ENCODE results near the gene NAA11. TPM values are rescaled to one million over a fixed set of nuclear protein-coding genes. Genes with fewer than 3 reads are reported as not detected.

The NAA11 gene
- total RNA-seq, result not detected

DNA sequence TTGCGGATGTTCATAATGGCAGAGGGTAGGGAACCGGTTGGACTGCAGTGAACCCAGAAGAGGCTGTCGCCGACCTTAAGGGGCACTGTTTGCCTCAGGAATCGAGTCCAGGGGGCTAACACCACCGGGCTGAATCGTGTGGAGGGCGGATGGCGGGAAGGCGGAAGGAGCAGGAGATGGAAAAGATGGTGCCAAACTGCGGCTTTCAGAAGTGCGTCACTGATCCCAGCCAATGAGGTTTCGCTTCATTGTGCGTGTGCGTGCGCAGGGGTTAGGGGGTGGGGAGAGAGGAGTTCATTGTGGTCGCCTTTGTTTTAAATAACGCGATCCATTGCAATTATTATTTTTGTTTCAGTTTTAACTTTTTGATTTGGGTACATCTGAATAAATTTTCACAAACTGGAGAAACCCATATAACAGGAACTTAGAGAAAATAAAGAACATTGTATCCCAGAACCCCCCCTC lies at the start of gene NAA11:
TSS of gene NAA11 (minus strand) at position 198 of the 465 bp plus-strand sequence. CDS start at position 14, 184 bp downstream.
- H3K36me3 ChIP-seq, result no peaks in the 10 kb centered on the region
- no peak within 1 kb of the TSS for H3K4me3 ChIP-seq (replicated peaks in 1 of 3)
- no peaks in the 10 kb centered on the region for H3K9me3 ChIP-seq
- H3K27me3 ChIP-seq, result no peaks in the 10 kb centered on the region
- H3K4me1 ChIP-seq, result no peaks in the 10 kb centered on the region
- no peak for TF ChIP-seq POLR2A (IDR thresholded peaks at IDR 0.05)
- intact Hi-C loops (cut with DNase I), result no loop called here
- WGBS, 2 donors, result 90 to 91% methylated on average over 19 of the region's 19 CpGs
- no peak within 1 kb of the TSS for H3K27ac ChIP-seq
- DNase-seq, result no peak

DNA sequence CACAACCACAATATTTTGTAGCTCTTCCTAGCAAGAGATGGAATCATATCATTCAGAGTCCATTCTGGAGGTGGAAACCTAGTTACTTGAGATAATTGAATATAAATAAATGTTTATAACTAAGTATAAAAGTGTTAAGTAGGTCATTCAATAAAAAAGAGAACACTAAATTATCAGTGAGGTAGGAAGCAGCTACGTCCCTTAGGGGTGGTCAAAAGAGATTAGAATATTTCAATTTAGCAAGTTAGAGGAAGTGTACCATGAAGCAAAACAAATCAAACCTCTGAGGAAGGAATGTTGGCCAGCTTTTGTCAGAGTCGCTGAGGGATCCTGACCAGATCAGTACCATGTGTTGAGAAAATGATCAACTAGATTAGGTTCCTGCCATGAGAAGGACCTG lies 44.2 kb upstream of the NAA11 start:
- Histone ChIP-seq H3K4me3 (replicated peaks in 1 of 3) (no peak overlapping the region), H3K27me3 (no peaks in the 10 kb centered on the region), H3K9me3 (no peaks in the 10 kb centered on the region), H3K27ac (no peak overlapping the region), H3K4me1 (no peaks in the 10 kb centered on the region), H3K36me3 (no peaks in the 10 kb centered on the region)
- no peak for TF ChIP-seq POLR2A (IDR thresholded peaks at IDR 0.05)
- TF ChIP-seq, protein P1, sequence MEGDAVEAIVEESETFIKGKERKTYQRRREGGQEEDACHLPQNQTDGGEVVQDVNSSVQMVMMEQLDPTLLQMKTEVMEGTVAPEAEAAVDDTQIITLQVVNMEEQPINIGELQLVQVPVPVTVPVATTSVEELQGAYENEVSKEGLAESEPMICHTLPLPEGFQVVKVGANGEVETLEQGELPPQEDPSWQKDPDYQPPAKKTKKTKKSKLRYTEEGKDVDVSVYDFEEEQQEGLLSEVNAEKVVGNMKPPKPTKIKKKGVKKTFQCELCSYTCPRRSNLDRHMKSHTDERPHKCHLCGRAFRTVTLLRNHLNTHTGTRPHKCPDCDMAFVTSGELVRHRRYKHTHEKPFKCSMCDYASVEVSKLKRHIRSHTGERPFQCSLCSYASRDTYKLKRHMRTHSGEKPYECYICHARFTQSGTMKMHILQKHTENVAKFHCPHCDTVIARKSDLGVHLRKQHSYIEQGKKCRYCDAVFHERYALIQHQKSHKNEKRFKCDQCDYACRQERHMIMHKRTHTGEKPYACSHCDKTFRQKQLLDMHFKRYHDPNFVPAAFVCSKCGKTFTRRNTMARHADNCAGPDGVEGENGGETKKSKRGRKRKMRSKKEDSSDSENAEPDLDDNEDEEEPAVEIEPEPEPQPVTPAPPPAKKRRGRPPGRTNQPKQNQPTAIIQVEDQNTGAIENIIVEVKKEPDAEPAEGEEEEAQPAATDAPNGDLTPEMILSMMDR (IDR thresholded peaks at IDR 0.05), result no peak
- 70 to 76% methylated on average over 2 of the region's 2 CpGs for WGBS, 2 donors
- no peak for DNase-seq
- intact Hi-C loops (cut with DNase I), result no loop called here

GRCh38 chr4:79367096-79367495 lies 41.2 kb upstream of the NAA11 start:
- intact Hi-C loops (cut with DNase I), result no loop called here
- no peak overlapping the region for H3K4me3 ChIP-seq (replicated peaks in 1 of 3)
- no peaks in the 10 kb centered on the region for H3K36me3 ChIP-seq
- no peak overlapping the region for H3K27ac ChIP-seq
- 92 to 94% methylated on average over 2 of the region's 2 CpGs for WGBS, 2 donors
- TF ChIP-seq, protein P1 (IDR thresholded peaks at IDR 0.05), result no peak
- no peak for TF ChIP-seq POLR2A (IDR thresholded peaks at IDR 0.05)
- no peaks in the 10 kb centered on the region for H3K4me1 ChIP-seq
- H3K27me3 ChIP-seq, result no peaks in the 10 kb centered on the region
- no peak for DNase-seq
- H3K9me3 ChIP-seq, result no peaks in the 10 kb centered on the region

DNA sequence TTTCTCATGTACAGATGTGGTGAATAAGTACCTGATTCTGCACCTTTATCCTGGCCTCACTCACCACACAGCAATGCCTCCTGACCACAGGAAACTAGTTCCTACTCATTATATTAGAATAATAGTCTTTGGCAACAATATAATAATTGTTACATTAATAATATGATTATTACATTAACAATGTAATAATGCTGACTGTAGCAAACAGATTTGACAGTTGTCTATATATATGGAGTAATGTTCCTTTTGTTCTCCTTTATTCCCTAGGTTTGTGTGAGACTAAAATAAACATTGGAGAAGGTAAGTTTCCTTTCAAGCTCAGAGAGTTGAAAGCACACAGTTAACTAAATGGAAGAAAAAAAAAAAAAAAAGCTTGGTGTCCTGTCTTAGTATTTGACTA lies 40.6 kb upstream of the NAA11 start:
- no peaks in the 10 kb centered on the region for H3K4me1 ChIP-seq
- H3K4me3 ChIP-seq (replicated peaks in 1 of 3), result no peak overlapping the region
- H3K36me3 ChIP-seq, result no peaks in the 10 kb centered on the region
- no peaks in the 10 kb centered on the region for H3K9me3 ChIP-seq
- no peak overlapping the region for H3K27ac ChIP-seq
- intact Hi-C loops (cut with DNase I), result no loop called here
- H3K27me3 ChIP-seq, result no peaks in the 10 kb centered on the region
- TF ChIP-seq, protein P1 (IDR thresholded peaks at IDR 0.05), result no peak
- no peak for TF ChIP-seq POLR2A (IDR thresholded peaks at IDR 0.05)
- DNase-seq, result no peak

DNA sequence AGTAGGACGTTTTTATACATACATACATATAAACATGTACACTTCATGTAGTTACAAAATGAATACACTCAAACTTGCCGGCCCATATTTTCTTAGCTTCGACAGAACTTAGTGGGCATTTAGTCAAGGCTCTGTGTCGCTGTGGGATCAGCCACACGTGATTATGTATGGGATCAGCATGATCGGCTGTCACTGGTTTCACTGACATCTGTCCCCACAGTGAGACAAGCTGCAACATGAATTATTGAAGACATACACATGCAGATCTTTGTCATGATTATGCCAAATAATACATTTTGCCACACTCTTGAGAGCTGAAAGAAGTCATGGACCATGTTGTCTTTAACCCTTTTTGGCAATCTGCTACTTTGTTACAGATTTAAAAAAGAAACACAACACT lies 38.2 kb upstream of the NAA11 start:
- Histone ChIP-seq H3K9me3 (no peaks in the 10 kb centered on the region), H3K4me1 (no peaks in the 10 kb centered on the region), H3K27me3 (no peaks in the 10 kb centered on the region), H3K27ac (no peak overlapping the region), H3K36me3 (no peaks in the 10 kb centered on the region), H3K4me3 (replicated peaks in 1 of 3) (no peak overlapping the region)
- intact Hi-C loops (cut with DNase I), result no loop called here
- TF ChIP-seq POLR2A (IDR thresholded peaks at IDR 0.05), result no peak
- TF ChIP-seq, protein P1 (IDR thresholded peaks at IDR 0.05), result no peak
- DNase-seq, result no peak
- 84 to 87% methylated on average over 6 of the region's 6 CpGs for WGBS, 2 donors

DNA sequence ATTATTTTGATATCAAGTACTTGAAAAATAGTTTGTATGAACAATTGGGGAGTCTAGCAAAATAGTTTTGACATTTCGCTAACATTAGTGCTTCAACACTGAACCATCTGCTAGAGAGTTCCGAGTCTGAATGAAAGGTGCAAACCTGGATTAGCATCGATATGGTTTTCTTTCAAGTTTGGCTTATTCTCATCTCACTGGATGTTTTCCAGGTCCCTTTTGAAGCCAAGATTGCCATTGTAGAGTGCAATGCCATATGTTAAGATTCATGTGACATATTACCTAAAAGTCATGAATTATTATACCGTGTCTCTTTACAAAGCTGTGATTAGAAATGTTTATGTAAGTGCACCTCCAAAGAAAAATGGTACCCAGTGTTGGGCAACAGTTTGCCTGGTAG lies 36.8 kb upstream of the NAA11 start:
- Histone ChIP-seq H3K9me3 (no peaks in the 10 kb centered on the region), H3K36me3 (no peaks in the 10 kb centered on the region), H3K4me3 (replicated peaks in 1 of 3) (no peak overlapping the region), H3K27me3 (no peaks in the 10 kb centered on the region), H3K4me1 (no peaks in the 10 kb centered on the region), H3K27ac (no peak overlapping the region)
- TF ChIP-seq POLR2A (IDR thresholded peaks at IDR 0.05), result no peak
- TF ChIP-seq, protein P1 (IDR thresholded peaks at IDR 0.05), result no peak
- intact Hi-C loops (cut with DNase I), result no loop called here
- 88 to 91% methylated on average over 4 of the region's 4 CpGs for WGBS, 2 donors
- DNase-seq, result no peak

Data from thyroid gland (tissue), 4 donors.